Fibroblast of villous mesenchyme (primary cell): ENCODE results near the gene PTS. TPM values are rescaled to one million over a fixed set of nuclear protein-coding genes. Genes with fewer than 3 reads are reported as not detected.

Experiments
- DNase-seq: peaks from one replicate; pipeline ENCODE4 v3.0.0-alpha.2; 2010; ENCODE audit warnings: low read depth
- H3K4me3 ChIP-seq: 2 replicates; pipeline ENCODE4 v1.5.1; 2011; ENCODE audit warnings: low read depth, mild to moderate bottlenecking, low read length
- CTCF ChIP-seq: IDR thresholded peaks from 2 replicates; pipeline ENCODE4 v1.5.1; 2012; ENCODE audit warnings: low read depth, mild to moderate bottlenecking, low read length; ENCODE audit not compliant: insufficient read depth
- total RNA-seq: library from RNA; depleted of rRNA; stranded (reverse); fragments of >200 nt; gene quantifications from 2 replicates; pipeline ENCODE4 v1.2.3, GENCODE V29; 2012

Gene PTS
- total RNA-seq, 1 donor: 67.8 TPM

- TF ChIP-seq CTCF: no peak
- no peak overlapping the region for H3K4me3 ChIP-seq
- peak; percentile 26 for DNase-seq
These were observed 23.8 kb downstream of the PTS start for GRCh38 chr11:112249871-112250610.

- no peak for TF ChIP-seq CTCF
- no peak overlapping the region for H3K4me3 ChIP-seq
- DNase-seq: no peak
These were observed 27.5 kb downstream of the PTS start for GRCh38 chr11:112253605-112254242.

GRCh38 chr11:112255067-112255720, 29.0 kb downstream of the PTS start:
- no peak for TF ChIP-seq CTCF
- peak; percentile 62 for DNase-seq
- no peak overlapping the region for H3K4me3 ChIP-seq

GRCh38 chr11:112260490-112260889, 34.3 kb downstream of the PTS start, which contains the start of gene PLET1:
Gene PLET1 (minus strand): TSS chr11:112260860. CDS start chr11:112260589, 271 bp downstream.
- no peak for DNase-seq
- no peak for TF ChIP-seq CTCF
- H3K4me3 ChIP-seq: no peak within 1 kb of the TSS

- TF ChIP-seq CTCF: no peak
- H3K4me3 ChIP-seq: no peak overlapping the region
- peak; percentile 84 for DNase-seq
These were observed 39.6 kb downstream of the PTS start for GRCh38 chr11:112265659-112266409.

- no peak for DNase-seq
- no peak overlapping the region for H3K4me3 ChIP-seq
- TF ChIP-seq CTCF: no peak
These were observed 40.2 kb downstream of the PTS start for GRCh38 chr11:112266410-112266778.
